SK-N-SH treated with all-trans-retinoic acid at 6 μM for 48 hours (cell line): ENCODE results near the gene PTPRN2.
"Not testable (repeated sequence)": the region's sequence is repeated elsewhere in the genome, so short reads cannot be mapped to it uniquely, and the experiment has no call there.

Experiments used
- ARNTL ChIP-seq: fragments of 450-650 bp; formaldehyde crosslinking; IDR thresholded peaks from 2 replicates; pipeline ENCODE4 v1.5.0; 2020; ENCODE audit warnings: low read depth, mild to moderate bottlenecking, moderate library complexity, borderline replicate concordance
- BACH2 ChIP-seq: fragments of 250-450 bp; sonication (Bioruptor Pico); IDR thresholded peaks from 2 replicates; pipeline ENCODE4 v1.9.0; 2021; ENCODE audit warnings: mild to moderate bottlenecking, borderline replicate concordance
- CREB5 ChIP-seq: fragments of 250-450 bp; sonication (Bioruptor Pico); IDR thresholded peaks from 2 replicates; pipeline ENCODE4 v1.5.1; 2020; ENCODE audit warnings: low read depth, mild to moderate bottlenecking, moderate library complexity
- ISL1 ChIP-seq: fragments of 250-450 bp; sonication (Bioruptor Pico); IDR thresholded peaks from 2 replicates; pipeline ENCODE4 v2.1.2; 2022; ENCODE audit warnings: mild to moderate bottlenecking, moderate library complexity
- PATZ1 ChIP-seq: fragments of 250-450 bp; sonication (Bioruptor Pico); IDR thresholded peaks from 2 replicates; pipeline ENCODE4 v1.8.0; 2020; ENCODE audit warnings: mild to moderate bottlenecking, moderate library complexity, borderline replicate concordance
- TCF4 ChIP-seq: fragments of 250-450 bp; sonication (Bioruptor Pico); IDR thresholded peaks from 2 replicates; pipeline ENCODE4 v1.8.0; 2021; ENCODE audit warnings: mild to moderate bottlenecking, moderate library complexity, borderline replicate concordance
- TOX ChIP-seq: fragments of 250-450 bp; sonication (Bioruptor Pico); IDR thresholded peaks from 2 replicates; pipeline ENCODE4 v1.8.0; 2021; ENCODE audit warnings: mild to moderate bottlenecking, moderate library complexity, borderline replicate concordance
- ZFP3 ChIP-seq: fragments of 250-450 bp; sonication (Bioruptor Pico); IDR thresholded peaks from 2 replicates; pipeline ENCODE4 v1.5.0; 2020; ENCODE audit warnings: mild to moderate bottlenecking, moderate library complexity
- ZNF565 ChIP-seq: fragments of 450-650 bp; formaldehyde crosslinking; conservative IDR thresholded peaks from 2 replicates; pipeline ENCODE4 v1.5.0; 2020; ENCODE audit warnings: low read depth, mild to moderate bottlenecking, moderate library complexity
- ZNF8 ChIP-seq: fragments of 450-650 bp; formaldehyde crosslinking; IDR thresholded peaks from 2 replicates; pipeline ENCODE4 v1.5.0; 2020; ENCODE audit warnings: mild to moderate bottlenecking, moderate library complexity

- TF ChIP-seq ISL1; ZNF8 (CRISPR knock-in tag); ZNF565; BACH2; ZFP3 (CRISPR knock-in tag); CREB5 (CRISPR knock-in tag); TOX (CRISPR knock-in tag); ARNTL; PATZ1 (CRISPR knock-in tag); TCF4 (CRISPR knock-in tag): not testable (repeated sequence)
These were observed 892.0 kb downstream of the PTPRN2 start for GRCh38 chr7:157695609-157696008.
